ENCODE measurements around the gene CYFIP1. TPM values are rescaled to one million over a fixed set of nuclear protein-coding genes. Genes with fewer than 3 reads are reported as not detected.
A peak's percentile ranks its signal among the peaks of the same experiment; 100 is the strongest.

CYFIP1 gene
- total and polyA plus RNA-seq, 11 donors: 7.6 to 111 (median 32.8) TPM

- ATAC-seq (no peak), DNase-seq (no peak)
- intact Hi-C loops (cut with DNase I): loop anchor here in 2 of 10 donors (5.0 kb wide), 1 partner anchor 35 kb away; the partner anchor contains the start of gene CYFIP1 (in 2 of the 2)
- Histone ChIP-seq H3K27me3 (no peaks in the 10 kb centered on the region), H3K4me1 (peaks cover 4 to 56% (median 42%) of the 10 kb centered on the region in 12 donors), H3K4me3 (no peak overlapping the region), H3K9me3 (no peaks in the 10 kb centered on the region), H3K36me3 (peaks cover 2 to 47% (median 41%) of the 10 kb centered on the region in 9 donors), H3K27ac (peak overlapping the region in 5 of 12 donors; percentile 52 to 80 (median 64))
- 87 to 91% (median 88%) methylated on average over 22 to 27 of the region's 27 CpGs for WGBS, 4 donors
- TF ChIP-seq CTCF (IDR thresholded peaks at IDR 0.05) (no peak), POLR2A (IDR thresholded peaks at IDR 0.05) (no peak)
Observed at GRCh38 chr15:22947101-22948000, 32.8 kb downstream of the CYFIP1 start.

- Histone ChIP-seq H3K27ac (peak overlapping the region in 1 of 12 donors; percentile 44), H3K27me3 (no peaks in the 10 kb centered on the region), H3K36me3 (peaks cover 2 to 68% (median 62%) of the 10 kb centered on the region in 9 donors), H3K4me1 (peaks cover 0 to 35% (median 28%) of the 10 kb centered on the region in 12 donors), H3K4me3 (no peak overlapping the region), H3K9me3 (no peaks in the 10 kb centered on the region)
- WGBS, 4 donors: 91 to 94% (median 92%) methylated on average over 9 to 10 of the region's 10 CpGs
- TF ChIP-seq CTCF (IDR thresholded peaks at IDR 0.05) (no peak), POLR2A (IDR thresholded peaks at IDR 0.05) (no peak)
- DNase-seq: no peak
- no peak for ATAC-seq
- intact Hi-C loops (cut with DNase I): loop anchor here in 2 of 10 donors (5.0 kb wide), 1 partner anchor 37 kb away; the partner anchor contains the start of gene CYFIP1 (in 2 of the 2)
Observed at GRCh38 chr15:22945071-22945470, 35.1 kb downstream of the CYFIP1 start.

DNA sequence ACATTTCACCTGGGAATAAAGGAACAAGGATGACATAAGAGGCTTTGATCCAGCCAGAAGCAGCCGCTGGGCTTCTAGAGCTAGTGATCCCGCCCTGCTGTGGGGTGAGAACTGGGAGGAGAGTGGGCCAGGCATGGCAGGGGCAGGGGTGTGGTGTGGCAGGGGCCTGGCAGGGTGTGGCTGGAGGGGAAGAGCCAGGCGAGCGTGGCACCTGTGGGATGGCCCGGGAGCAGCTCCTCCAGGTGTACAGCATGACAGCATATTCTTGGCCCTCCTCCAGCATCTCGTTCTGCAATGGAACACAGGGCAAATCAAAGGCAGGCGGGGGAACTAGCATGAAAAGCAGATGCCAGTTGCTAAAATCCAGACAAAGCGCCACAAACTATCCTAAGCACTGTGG is 35.5 kb downstream of the CYFIP1 start:
- Histone ChIP-seq H3K27me3 (no peaks in the 10 kb centered on the region), H3K9me3 (no peaks in the 10 kb centered on the region), H3K27ac (peak overlapping the region in 1 of 12 donors; percentile 44), H3K36me3 (peaks cover 2 to 70% (median 62%) of the 10 kb centered on the region in 9 donors), H3K4me3 (no peak overlapping the region), H3K4me1 (peaks cover 0 to 31% (median 23%) of the 10 kb centered on the region in 12 donors)
- DNase-seq: no peak
- no peak for TF ChIP-seq POLR2A (IDR thresholded peaks at IDR 0.05)
- TF ChIP-seq CTCF (IDR thresholded peaks at IDR 0.05): no peak
- intact Hi-C loops (cut with DNase I): loop anchor here in 5 of 10 donors (5.0 kb wide), 2 partner anchors 33 to 38 kb away; partner anchors contain the start of gene CYFIP1 (in 3 of the 5)
- ATAC-seq: no peak
- 74 to 81% (median 77%) methylated on average over 8 of the region's 8 CpGs for WGBS, 4 donors

DNA sequence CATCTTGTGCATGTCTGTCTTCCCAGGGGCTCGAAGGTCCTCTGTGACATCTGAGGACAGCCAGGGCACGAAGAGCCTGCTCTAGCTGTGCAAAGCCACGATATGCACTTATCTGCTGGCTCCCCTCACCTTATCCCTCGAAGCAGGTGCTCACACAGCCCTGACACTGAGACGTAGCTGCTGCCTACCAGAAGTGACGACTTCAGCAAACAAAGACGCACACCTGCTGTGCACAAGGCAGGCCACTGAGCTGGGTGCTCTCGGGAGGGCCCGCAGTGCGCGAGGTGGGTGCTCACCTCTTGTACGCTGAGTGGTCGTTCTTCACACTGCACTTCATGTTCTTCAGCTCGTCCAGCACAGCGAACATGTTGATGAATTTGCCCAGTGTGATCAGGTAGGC is 37.3 kb downstream of the CYFIP1 start:
- ATAC-seq (no peak), DNase-seq (peak in 1 of 5 donors; percentile 28)
- H3K4me1 ChIP-seq: peaks cover 0 to 16% (median 6%) of the 10 kb centered on the region in 12 donors
- H3K4me3 ChIP-seq: no peak overlapping the region
- no peaks in the 10 kb centered on the region for H3K27me3 ChIP-seq
- WGBS, 4 donors: 90 to 96% (median 95%) methylated on average over 15 of the region's 15 CpGs
- intact Hi-C loops (cut with DNase I): loop anchor here in 3 of 10 donors (5.0 kb wide), 2 partner anchors 34 to 39 kb away; partner anchors contain the start of gene CYFIP1 (in 1 of the 3)
- no peak for TF ChIP-seq POLR2A (IDR thresholded peaks at IDR 0.05)
- no peak for TF ChIP-seq CTCF (IDR thresholded peaks at IDR 0.05)
- peaks cover 2 to 87% (median 78%) of the 10 kb centered on the region in 9 donors for H3K36me3 ChIP-seq
- H3K9me3 ChIP-seq: no peaks in the 10 kb centered on the region
- no peak overlapping the region for H3K27ac ChIP-seq

All from heart left ventricle (tissue), 16 donors.